ENCODE results near the gene TTC33.

Gene TTC33

GRCh38 chr5:40775085-40775845 lies 19.5 kb upstream of the TTC33 start:
- no peak overlapping the region for H3K23ac ChIP-seq (ENCODE audit: low read length)
- H3K36me3 ChIP-seq (ENCODE audit: control insufficient read depth in 1 of 2, insufficient read depth in 2 of 2, low read length in 2 of 2), result peaks cover 5 to 6% of the 10 kb centered on the region in 2 experiments
- H3K4me2 ChIP-seq (ENCODE audit: low read length), result no peak overlapping the region
- no peak for DNase-seq
- H3K27ac ChIP-seq (ENCODE audit: low read depth, low read length), result no peak overlapping the region
- H2AK5ac ChIP-seq (ENCODE audit: low read length), result no peak overlapping the region
- no peak overlapping the region for H3K9ac ChIP-seq (ENCODE audit: low read length)
- no peak overlapping the region for H2BK5ac ChIP-seq (ENCODE audit: low read depth, low read length, poor library complexity)
- H4K91ac ChIP-seq (ENCODE audit: low read depth, low read length), result no peak overlapping the region
- H3K4me1 ChIP-seq (ENCODE audit: control insufficient read depth in 1 of 2, insufficient read depth in 2 of 2, low read length in 2 of 2), result no peaks in the 10 kb centered on the region
- H3K79me2 ChIP-seq (ENCODE audit: control insufficient read depth, insufficient read depth, low read length, poor library complexity), result no peaks in the 10 kb centered on the region
- no peak overlapping the region for H2BK120ac ChIP-seq (ENCODE audit: insufficient read depth, low read length, poor library complexity)
- H4K8ac ChIP-seq (ENCODE audit: low read depth, low read length), result no peak overlapping the region
- H3K79me1 ChIP-seq (ENCODE audit: low read length), result no peaks in the 10 kb centered on the region
- H2AFZ ChIP-seq (ENCODE audit: insufficient read depth, low read length, poor library complexity), result no peak overlapping the region
- H2BK12ac ChIP-seq (ENCODE audit: low read length), result no peak overlapping the region
- no peak overlapping the region for H4K12ac ChIP-seq (ENCODE audit: low read depth, low read length)
- H3K27me3 ChIP-seq (ENCODE audit: insufficient read depth, low read length), result no peaks in the 10 kb centered on the region
- no peak overlapping the region for H3K14ac ChIP-seq (ENCODE audit: low read length)
- no peak overlapping the region for H3K18ac ChIP-seq (ENCODE audit: low read length)
- no peaks in the 10 kb centered on the region for H3K9me3 ChIP-seq (ENCODE audit: insufficient read depth, low read depth, low read length)
- no peak overlapping the region for H3K4ac ChIP-seq (ENCODE audit: low read depth, low read length)
- H3K4me3 ChIP-seq (ENCODE audit: low read depth, low read length), result no peak overlapping the region
- no CpG with 5 or more reads among the region's 4 CpGs for WGBS (ENCODE audit: extremely low coverage, insufficient coverage, insufficient read length)

- Histone ChIP-seq H3K4me1 (ENCODE audit: control insufficient read depth in 1 of 2, insufficient read depth in 2 of 2, low read length in 2 of 2) (no peaks in the 10 kb centered on the region), H3K4me2 (ENCODE audit: low read length) (no peak overlapping the region), H2BK12ac (ENCODE audit: low read length) (no peak overlapping the region), H3K9ac (ENCODE audit: low read length) (no peak overlapping the region), H3K23ac (ENCODE audit: low read length) (no peak overlapping the region), H3K79me1 (ENCODE audit: low read length) (no peaks in the 10 kb centered on the region), H3K4ac (ENCODE audit: low read depth, low read length) (no peak overlapping the region), H2AFZ (ENCODE audit: insufficient read depth, low read length, poor library complexity) (no peak overlapping the region), H3K36me3 (ENCODE audit: control insufficient read depth in 1 of 2, insufficient read depth in 2 of 2, low read length in 2 of 2) (peaks cover 5 to 10% of the 10 kb centered on the region in 2 experiments), H4K91ac (ENCODE audit: low read depth, low read length) (no peak overlapping the region), H3K9me3 (ENCODE audit: insufficient read depth, low read depth, low read length) (no peaks in the 10 kb centered on the region), H3K79me2 (ENCODE audit: control insufficient read depth, insufficient read depth, low read length, poor library complexity) (no peaks in the 10 kb centered on the region), H3K27ac (ENCODE audit: low read depth, low read length) (no peak overlapping the region), H3K14ac (ENCODE audit: low read length) (no peak overlapping the region), H2BK5ac (ENCODE audit: low read depth, low read length, poor library complexity) (no peak overlapping the region), H3K18ac (ENCODE audit: low read length) (no peak overlapping the region), H3K4me3 (ENCODE audit: low read depth, low read length) (no peak overlapping the region), H2BK120ac (ENCODE audit: insufficient read depth, low read length, poor library complexity) (no peak overlapping the region), H3K27me3 (ENCODE audit: insufficient read depth, low read length) (no peaks in the 10 kb centered on the region), H4K8ac (ENCODE audit: low read depth, low read length) (no peak overlapping the region), H2AK5ac (ENCODE audit: low read length) (no peak overlapping the region), H4K12ac (ENCODE audit: low read depth, low read length) (no peak overlapping the region)
- DNase-seq, result no peak
- WGBS (ENCODE audit: extremely low coverage, insufficient coverage, insufficient read length), result no CpG with 5 or more reads among the region's 1 CpG
Observed at GRCh38 chr5:40774623-40775022, 18.9 kb upstream of the TTC33 start.

GRCh38 chr5:40770764-40771163 lies 15.0 kb upstream of the TTC33 start:
- no peaks in the 10 kb centered on the region for H3K79me2 ChIP-seq (ENCODE audit: control insufficient read depth, insufficient read depth, low read length, poor library complexity)
- no peak overlapping the region for H2BK120ac ChIP-seq (ENCODE audit: insufficient read depth, low read length, poor library complexity)
- no peak overlapping the region for H2AK5ac ChIP-seq (ENCODE audit: low read length)
- no peak overlapping the region for H3K4me2 ChIP-seq (ENCODE audit: low read length)
- H2BK5ac ChIP-seq (ENCODE audit: low read depth, low read length, poor library complexity), result no peak overlapping the region
- H3K27me3 ChIP-seq (ENCODE audit: insufficient read depth, low read length), result no peaks in the 10 kb centered on the region
- H3K23ac ChIP-seq (ENCODE audit: low read length), result no peak overlapping the region
- H3K27ac ChIP-seq (ENCODE audit: low read depth, low read length), result no peak overlapping the region
- H3K4me1 ChIP-seq (ENCODE audit: control insufficient read depth in 1 of 2, insufficient read depth in 2 of 2, low read length in 2 of 2), result no peaks in the 10 kb centered on the region
- no peaks in the 10 kb centered on the region for H3K79me1 ChIP-seq (ENCODE audit: low read length)
- WGBS (ENCODE audit: extremely low coverage, insufficient coverage, insufficient read length), result no CpG with 5 or more reads among the region's 5 CpGs
- no peak overlapping the region for H4K8ac ChIP-seq (ENCODE audit: low read depth, low read length)
- H3K4me3 ChIP-seq (ENCODE audit: low read depth, low read length), result no peak overlapping the region
- no peak overlapping the region for H4K12ac ChIP-seq (ENCODE audit: low read depth, low read length)
- H3K4ac ChIP-seq (ENCODE audit: low read depth, low read length), result no peak overlapping the region
- peaks cover 5 to 12% of the 10 kb centered on the region in 2 experiments for H3K36me3 ChIP-seq (ENCODE audit: control insufficient read depth in 1 of 2, insufficient read depth in 2 of 2, low read length in 2 of 2)
- no peak for DNase-seq
- no peak overlapping the region for H2BK12ac ChIP-seq (ENCODE audit: low read length)
- H3K18ac ChIP-seq (ENCODE audit: low read length), result no peak overlapping the region
- no peak overlapping the region for H2AFZ ChIP-seq (ENCODE audit: insufficient read depth, low read length, poor library complexity)
- H3K9ac ChIP-seq (ENCODE audit: low read length), result no peak overlapping the region
- H4K91ac ChIP-seq (ENCODE audit: low read depth, low read length), result no peak overlapping the region
- H3K14ac ChIP-seq (ENCODE audit: low read length), result no peak overlapping the region
- H3K9me3 ChIP-seq (ENCODE audit: insufficient read depth, low read depth, low read length), result no peaks in the 10 kb centered on the region

GRCh38 chr5:40762705-40763104 lies 6.9 kb upstream of the TTC33 start:
- Histone ChIP-seq H3K27me3 (ENCODE audit: insufficient read depth, low read length) (no peaks in the 10 kb centered on the region), H3K9me3 (ENCODE audit: insufficient read depth, low read depth, low read length) (no peaks in the 10 kb centered on the region), H3K27ac (ENCODE audit: low read depth, low read length) (no peak overlapping the region), H2BK5ac (ENCODE audit: low read depth, low read length, poor library complexity) (no peak overlapping the region), H4K8ac (ENCODE audit: low read depth, low read length) (no peak overlapping the region), H4K91ac (ENCODE audit: low read depth, low read length) (no peak overlapping the region), H2BK120ac (ENCODE audit: insufficient read depth, low read length, poor library complexity) (no peak overlapping the region), H3K4ac (ENCODE audit: low read depth, low read length) (no peak overlapping the region), H3K4me2 (ENCODE audit: low read length) (no peak overlapping the region), H2AFZ (ENCODE audit: insufficient read depth, low read length, poor library complexity) (no peak overlapping the region), H2BK12ac (ENCODE audit: low read length) (no peak overlapping the region), H3K9ac (ENCODE audit: low read length) (no peak overlapping the region), H3K4me3 (ENCODE audit: low read depth, low read length) (no peak overlapping the region), H3K14ac (ENCODE audit: low read length) (no peak overlapping the region), H3K23ac (ENCODE audit: low read length) (no peak overlapping the region), H3K79me1 (ENCODE audit: low read length) (no peaks in the 10 kb centered on the region), H4K12ac (ENCODE audit: low read depth, low read length) (no peak overlapping the region), H3K18ac (ENCODE audit: low read length) (no peak overlapping the region), H3K79me2 (ENCODE audit: control insufficient read depth, insufficient read depth, low read length, poor library complexity) (no peaks in the 10 kb centered on the region), H3K4me1 (ENCODE audit: control insufficient read depth in 1 of 2, insufficient read depth in 2 of 2, low read length in 2 of 2) (no peaks in the 10 kb centered on the region), H2AK5ac (ENCODE audit: low read length) (no peak overlapping the region), H3K36me3 (ENCODE audit: control insufficient read depth in 1 of 2, insufficient read depth in 2 of 2, low read length in 2 of 2) (peaks cover 5 to 10% of the 10 kb centered on the region in 2 experiments)
- no CpG with 5 or more reads among the region's 2 CpGs for WGBS (ENCODE audit: extremely low coverage, insufficient coverage, insufficient read length)
- DNase-seq, result no peak

Data from trophoblast cell (in vitro differentiated cells and primary cell).